Osteoblast (primary cell): ENCODE results near the gene GCNT1. TPM values are rescaled to one million over a fixed set of nuclear protein-coding genes. Genes with fewer than 3 reads are reported as not detected.

Source experiments
- DNase-seq: peaks from one replicate; pipeline ENCODE4 v3.0.0; 2011; ENCODE audit warnings: low spot score, mixed read lengths; ENCODE audit not compliant: insufficient read length; ENCODE audit errors: missing footprints
- H2AFZ ChIP-seq: 2 replicates; pipeline ENCODE4 v1.6.0; 2011; ENCODE audit warnings: mild to moderate bottlenecking, low read length
- H3K27ac ChIP-seq: 2 replicates; pipeline ENCODE4 v1.5.1; 2011; ENCODE audit warnings: mild to moderate bottlenecking, low read depth, low read length, moderate library complexity
- H3K27me3 ChIP-seq: 2 replicates; pipeline ENCODE4 v1.6.0; 2012; ENCODE audit warnings: mild to moderate bottlenecking, control low read depth, inconsistent platforms, low read length, moderate library complexity; ENCODE audit not compliant: insufficient read depth
- H3K36me3 ChIP-seq: 2 replicates; pipeline ENCODE4 v1.5.1; 2011; ENCODE audit warnings: mild to moderate bottlenecking, low read length, control low read depth, moderate library complexity; ENCODE audit not compliant: insufficient read depth
- H3K4me1 ChIP-seq: 2 replicates; pipeline ENCODE4 v1.5.1; 2011; ENCODE audit warnings: mild to moderate bottlenecking, low read length, control low read depth, moderate library complexity; ENCODE audit not compliant: insufficient read depth
- H3K4me2 ChIP-seq: 2 replicates; pipeline ENCODE4 v1.6.0; 2011; ENCODE audit warnings: mild to moderate bottlenecking, low read length; ENCODE audit not compliant: insufficient read depth
- H3K4me3 ChIP-seq: fragments of 200-600 bp; sonication (generic); 3 replicates; pipeline ENCODE4 v1.5.1; 2012; ENCODE audit warnings: mild to moderate bottlenecking, low read length, inconsistent platforms; ENCODE audit not compliant: insufficient read depth
- H3K79me2 ChIP-seq: 2 replicates; pipeline ENCODE4 v1.6.0; 2012; ENCODE audit warnings: mild to moderate bottlenecking, low read length, control low read depth, inconsistent platforms; ENCODE audit not compliant: insufficient read depth
- H3K9me3 ChIP-seq: 2 replicates; pipeline ENCODE4 v1.5.1; 2011; ENCODE audit warnings: low read depth, low read length, control low read depth
- H4K20me1 ChIP-seq: 2 replicates; pipeline ENCODE4 v1.6.0; 2012; ENCODE audit warnings: mild to moderate bottlenecking, low read length, control low read depth; ENCODE audit not compliant: insufficient read depth
- total RNA-seq: library from RNA; depleted of rRNA; stranded (reverse); fragments of >200 nt; gene quantifications from 2 replicates; pipeline ENCODE4 v1.2.3, GENCODE V29; 2012
- TF ChIP-seq, protein P1 (sequence below): IDR thresholded peaks from 2 replicates; pipeline ENCODE4 v1.5.1; 2011; ENCODE audit warnings: mild to moderate bottlenecking, low read depth, low read length, moderate library complexity; ENCODE audit errors: extremely low read depth

Gene GCNT1
- total RNA-seq, 1 donor = 109 TPM

DNA sequence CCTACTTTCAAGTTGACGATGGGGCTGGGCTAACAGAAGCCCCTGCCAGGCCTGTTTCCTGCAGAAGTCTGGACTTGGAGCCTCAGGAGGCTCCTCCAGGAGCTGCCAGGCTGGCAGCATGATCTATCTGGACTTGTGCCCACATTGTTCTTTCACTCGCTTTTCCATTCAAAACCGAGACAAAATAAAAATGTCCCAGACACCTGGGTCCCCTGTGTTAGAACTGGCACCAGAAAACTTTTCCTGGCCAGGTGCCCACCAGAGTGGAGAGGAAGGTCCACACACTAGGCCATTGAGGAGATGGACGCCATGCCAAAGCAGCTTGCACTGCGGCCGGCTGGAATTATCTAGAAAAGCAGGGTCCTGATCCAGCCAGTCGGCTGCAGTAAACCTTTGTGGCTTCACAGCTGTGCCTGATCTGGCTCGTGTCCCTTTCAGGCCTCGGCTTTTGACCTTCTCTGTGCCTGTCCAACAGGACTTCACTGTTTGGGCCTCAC is 78.2 kb downstream of the GCNT1 start:
- Histone ChIP-seq H3K27me3 (no peaks in the 10 kb centered on the region), H3K4me2 (no peak overlapping the region)

DNA sequence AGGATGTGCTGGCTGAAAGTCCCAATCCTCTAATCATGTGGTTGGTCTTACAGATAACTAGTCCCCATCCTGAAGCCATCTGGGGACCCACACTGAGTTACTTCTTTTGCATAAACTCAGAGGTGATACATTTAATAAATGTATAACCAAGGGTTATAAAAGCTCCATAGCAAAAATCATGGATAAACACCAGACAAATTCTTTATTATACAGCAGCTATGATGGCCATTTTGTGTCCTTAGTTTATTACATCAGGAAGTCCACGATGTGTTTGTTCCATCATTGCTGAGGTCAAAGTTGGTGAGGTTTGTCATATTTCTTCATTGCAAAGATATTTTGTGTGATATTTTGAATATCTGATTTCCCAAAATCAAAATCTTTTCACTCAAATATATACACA is 80.2 kb downstream of the GCNT1 start:
- H3K79me2 ChIP-seq = no peaks in the 10 kb centered on the region
- H3K4me3 ChIP-seq = no peak overlapping the region
- H3K36me3 ChIP-seq = no peaks in the 10 kb centered on the region
- no peaks in the 10 kb centered on the region for H3K27me3 ChIP-seq
- no peak for DNase-seq
- no peak overlapping the region for H3K4me2 ChIP-seq
- no peak overlapping the region for H3K27ac ChIP-seq
- no peaks in the 10 kb centered on the region for H4K20me1 ChIP-seq
- TF ChIP-seq, protein P1, sequence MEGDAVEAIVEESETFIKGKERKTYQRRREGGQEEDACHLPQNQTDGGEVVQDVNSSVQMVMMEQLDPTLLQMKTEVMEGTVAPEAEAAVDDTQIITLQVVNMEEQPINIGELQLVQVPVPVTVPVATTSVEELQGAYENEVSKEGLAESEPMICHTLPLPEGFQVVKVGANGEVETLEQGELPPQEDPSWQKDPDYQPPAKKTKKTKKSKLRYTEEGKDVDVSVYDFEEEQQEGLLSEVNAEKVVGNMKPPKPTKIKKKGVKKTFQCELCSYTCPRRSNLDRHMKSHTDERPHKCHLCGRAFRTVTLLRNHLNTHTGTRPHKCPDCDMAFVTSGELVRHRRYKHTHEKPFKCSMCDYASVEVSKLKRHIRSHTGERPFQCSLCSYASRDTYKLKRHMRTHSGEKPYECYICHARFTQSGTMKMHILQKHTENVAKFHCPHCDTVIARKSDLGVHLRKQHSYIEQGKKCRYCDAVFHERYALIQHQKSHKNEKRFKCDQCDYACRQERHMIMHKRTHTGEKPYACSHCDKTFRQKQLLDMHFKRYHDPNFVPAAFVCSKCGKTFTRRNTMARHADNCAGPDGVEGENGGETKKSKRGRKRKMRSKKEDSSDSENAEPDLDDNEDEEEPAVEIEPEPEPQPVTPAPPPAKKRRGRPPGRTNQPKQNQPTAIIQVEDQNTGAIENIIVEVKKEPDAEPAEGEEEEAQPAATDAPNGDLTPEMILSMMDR = no peak
- H3K9me3 ChIP-seq = no peaks in the 10 kb centered on the region
- peaks cover 31% of the 10 kb centered on the region for H3K4me1 ChIP-seq
- H2AFZ ChIP-seq = no peak overlapping the region

More for the DNA sequence above, 78.2 kb downstream of the GCNT1 start:
- no peak for DNase-seq
- TF ChIP-seq, protein P1 = no peak
- H3K4me3 ChIP-seq = no peak overlapping the region
- H3K9me3 ChIP-seq = no peaks in the 10 kb centered on the region
- H3K36me3 ChIP-seq = no peaks in the 10 kb centered on the region
- no peak overlapping the region for H3K27ac ChIP-seq
- no peak overlapping the region for H2AFZ ChIP-seq
- no peaks in the 10 kb centered on the region for H3K79me2 ChIP-seq
- H3K4me1 ChIP-seq = peaks cover 47% of the 10 kb centered on the region
- H4K20me1 ChIP-seq = no peaks in the 10 kb centered on the region

GRCh38 chr9:76542360-76542759 is 83.4 kb downstream of the GCNT1 start:
- Histone ChIP-seq H2AFZ (no peak overlapping the region), H3K4me3 (no peak overlapping the region), H3K4me2 (no peak overlapping the region), H4K20me1 (no peaks in the 10 kb centered on the region), H3K27ac (no peak overlapping the region), H3K36me3 (no peaks in the 10 kb centered on the region), H3K4me1 (peaks cover 15% of the 10 kb centered on the region), H3K9me3 (no peaks in the 10 kb centered on the region), H3K27me3 (no peaks in the 10 kb centered on the region), H3K79me2 (no peaks in the 10 kb centered on the region)
- TF ChIP-seq, protein P1 = no peak
- no peak for DNase-seq

DNA sequence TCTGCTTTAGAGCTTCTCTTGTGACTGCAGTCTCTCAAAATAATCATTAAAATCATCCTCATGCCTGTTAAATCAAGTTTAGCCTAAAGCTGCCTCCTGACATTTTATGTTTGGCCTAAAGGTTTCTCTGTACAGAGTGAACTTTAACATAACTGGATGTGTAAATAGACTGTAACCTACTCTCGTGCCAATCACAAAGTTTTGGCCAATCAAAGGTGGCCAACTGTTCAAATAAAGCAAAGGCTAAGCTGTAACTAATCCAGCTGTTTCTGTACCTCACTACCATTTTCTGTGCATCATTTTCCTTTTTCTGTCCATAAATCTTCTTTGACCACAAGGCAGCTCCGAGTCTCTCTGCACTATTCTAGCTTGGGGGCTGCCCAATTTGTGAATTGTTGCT is 86.2 kb downstream of the GCNT1 start:
- TF ChIP-seq, protein P1 = no peak
- Histone ChIP-seq H3K4me2 (no peak overlapping the region), H2AFZ (no peak overlapping the region), H3K79me2 (no peaks in the 10 kb centered on the region), H3K4me3 (no peak overlapping the region), H3K4me1 (no peaks in the 10 kb centered on the region), H3K27ac (no peak overlapping the region), H3K27me3 (no peaks in the 10 kb centered on the region), H4K20me1 (no peaks in the 10 kb centered on the region), H3K9me3 (no peaks in the 10 kb centered on the region), H3K36me3 (no peaks in the 10 kb centered on the region)
- no peak for DNase-seq
